ENCODE measurements around the gene NATD1.

DNA sequence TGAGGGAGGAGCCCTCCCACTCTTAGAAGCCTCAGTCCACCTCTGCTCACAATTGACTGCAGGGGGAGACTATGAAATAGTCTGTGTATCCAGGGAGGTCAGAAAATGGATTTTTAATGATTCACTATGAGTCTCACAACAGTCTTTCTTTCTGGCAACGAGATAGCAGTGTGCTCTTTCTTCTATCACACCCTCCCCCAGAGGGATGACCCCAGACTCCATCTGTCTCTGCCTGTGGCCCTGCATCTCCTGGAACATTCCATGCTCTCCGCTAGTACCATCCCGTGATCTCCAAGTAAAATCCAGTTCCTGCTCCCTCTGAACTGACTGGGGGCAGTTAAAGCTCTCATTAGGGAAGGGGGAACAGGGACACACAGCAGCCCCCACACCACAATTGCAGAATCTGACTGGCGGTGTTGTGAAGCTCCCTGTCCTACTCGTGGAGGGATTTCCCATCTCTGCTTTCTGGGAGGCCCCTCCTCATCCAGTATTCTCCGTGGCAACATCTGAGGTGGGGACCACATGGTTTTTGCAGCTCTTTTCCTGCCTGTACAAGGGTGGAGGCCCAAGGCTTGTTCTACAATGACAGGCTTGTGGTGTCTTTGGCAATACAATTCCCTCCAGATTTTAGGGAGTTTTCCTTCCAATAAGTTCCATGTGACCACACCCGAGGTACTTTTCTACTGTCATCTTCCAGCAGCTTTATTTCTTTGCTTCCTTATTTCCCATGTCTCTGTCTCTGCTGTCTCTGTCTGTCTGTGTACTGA lies 19.4 kb downstream of the NATD1 start:
- TF ChIP-seq CEBPB (IDR thresholded peaks at IDR 0.05; ENCODE audit: low read depth, low read length) (no peak), POLR2A (IDR thresholded peaks at IDR 0.05; ENCODE audit: control extremely low read depth in 1 of 2, low read depth in 2 of 2, low read length in 2 of 2) (no peak), USF2 (IDR thresholded peaks at IDR 0.05; ENCODE audit: low read length) (no peak), TAF1 (IDR thresholded peaks at IDR 0.05; ENCODE audit: low read depth, low read length) (no peak), EP300 (IDR thresholded peaks at IDR 0.05; ENCODE audit: borderline replicate concordance in 1 of 2, low read depth in 2 of 2, low read length in 2 of 2) (no peak), MAX (IDR thresholded peaks at IDR 0.05) (no peak), CBX8 (IDR thresholded peaks at IDR 0.05; ENCODE audit: borderline replicate concordance, low read depth, low read length) (no peak), ASH2L (IDR thresholded peaks at IDR 0.05; ENCODE audit: low read length) (no peak), JUN (IDR thresholded peaks at IDR 0.05; ENCODE audit: low read depth, low read length) (no peak), RAD21 (IDR thresholded peaks at IDR 0.05 in 1 of 2, conservative IDR thresholded peaks at IDR 0.05 in 1 of 2; ENCODE audit: low read depth in 2 of 2, low read length in 2 of 2) (no peak), RNF2 (IDR thresholded peaks at IDR 0.05; ENCODE audit: borderline replicate concordance, low read depth, low read length, missing control alignments, poor library complexity, severe bottlenecking) (no peak), SRF (IDR thresholded peaks at IDR 0.05; ENCODE audit: low read depth, low read length) (no peak)
- TF ChIP-seq, protein P1, sequence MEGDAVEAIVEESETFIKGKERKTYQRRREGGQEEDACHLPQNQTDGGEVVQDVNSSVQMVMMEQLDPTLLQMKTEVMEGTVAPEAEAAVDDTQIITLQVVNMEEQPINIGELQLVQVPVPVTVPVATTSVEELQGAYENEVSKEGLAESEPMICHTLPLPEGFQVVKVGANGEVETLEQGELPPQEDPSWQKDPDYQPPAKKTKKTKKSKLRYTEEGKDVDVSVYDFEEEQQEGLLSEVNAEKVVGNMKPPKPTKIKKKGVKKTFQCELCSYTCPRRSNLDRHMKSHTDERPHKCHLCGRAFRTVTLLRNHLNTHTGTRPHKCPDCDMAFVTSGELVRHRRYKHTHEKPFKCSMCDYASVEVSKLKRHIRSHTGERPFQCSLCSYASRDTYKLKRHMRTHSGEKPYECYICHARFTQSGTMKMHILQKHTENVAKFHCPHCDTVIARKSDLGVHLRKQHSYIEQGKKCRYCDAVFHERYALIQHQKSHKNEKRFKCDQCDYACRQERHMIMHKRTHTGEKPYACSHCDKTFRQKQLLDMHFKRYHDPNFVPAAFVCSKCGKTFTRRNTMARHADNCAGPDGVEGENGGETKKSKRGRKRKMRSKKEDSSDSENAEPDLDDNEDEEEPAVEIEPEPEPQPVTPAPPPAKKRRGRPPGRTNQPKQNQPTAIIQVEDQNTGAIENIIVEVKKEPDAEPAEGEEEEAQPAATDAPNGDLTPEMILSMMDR (IDR thresholded peaks at IDR 0.05; ENCODE audit: control extremely low read depth in 1 of 3, insufficient read depth in 1 of 3, low read depth in 1 of 3, low read length in 3 of 3), result no peak
